Neural progenitor cell (in vitro differentiated cells): Measurements from ENCODE around the gene FNDC11. TPM values are rescaled to one million over a fixed set of nuclear protein-coding genes. Genes with fewer than 3 reads are reported as not detected.

Experiments
- DNase-seq: peaks from one replicate; pipeline ENCODE4 v3.0.0-alpha.2; 2016; ENCODE audit warnings: low spot score
- H2AFZ ChIP-seq: fragments of 200-600 bp; sonication (generic); replicated peaks from 2 replicates; pipeline ENCODE4 v1.6.1; 2016; ENCODE audit warnings: antibody characterized with exemption
- H3F3A ChIP-seq: fragments of 200-600 bp; sonication (generic); 2 replicates; pipeline ENCODE4 v1.6.1; 2016; ENCODE audit warnings: antibody characterized with exemption, low read depth
- H3K27ac ChIP-seq: fragments of 200-600 bp; sonication (generic); 2 replicates; pipeline ENCODE4 v1.5.1; 2016; ENCODE audit warnings: mild to moderate bottlenecking
- H3K27me3 ChIP-seq: fragments of 200-600 bp; sonication (generic); 2 replicates; pipeline ENCODE4 v1.6.1; 2016; ENCODE audit warnings: mild to moderate bottlenecking, moderate library complexity
- H3K36me3 ChIP-seq: fragments of 200-600 bp; sonication (generic); 2 replicates; pipeline ENCODE4 v1.5.1; 2016
- H3K4me1 ChIP-seq: fragments of 200-600 bp; sonication (generic); 2 replicates; pipeline ENCODE4 v1.6.1; 2016; ENCODE audit warnings: mixed run types
- H3K4me2 ChIP-seq: fragments of 200-600 bp; sonication (generic); 2 replicates; pipeline ENCODE4 v1.6.1; 2016
- H3K4me3 ChIP-seq: fragments of 200-600 bp; sonication (generic); 2 replicates; pipeline ENCODE4 v1.5.1; 2016
- H3K79me2 ChIP-seq: fragments of 200-600 bp; sonication (generic); 2 replicates; pipeline ENCODE4 v1.6.1; 2016; ENCODE audit warnings: low read depth
- H3K9ac ChIP-seq: fragments of 200-600 bp; sonication (generic); 2 replicates; pipeline ENCODE4 v1.6.1; 2016
- H3K9me3 ChIP-seq: fragments of 200-600 bp; sonication (generic); 2 replicates; pipeline ENCODE4 v1.5.1; 2016; ENCODE audit warnings: low read depth
- H4K20me1 ChIP-seq: fragments of 200-600 bp; sonication (generic); 2 replicates; pipeline ENCODE4 v1.6.1; 2016; ENCODE audit warnings: low read depth
- H3K27ac Mint-ChIP-seq: 3 replicates; pipeline ENCODE4 v1.8.0; 2021; ENCODE audit warnings: mixed read lengths
- H3K27me3 Mint-ChIP-seq: 2 replicates; pipeline ENCODE4 v1.8.0; 2022; ENCODE audit warnings: low read depth, mild to moderate bottlenecking, inconsistent platforms, moderate library complexity, mixed read lengths; ENCODE audit not compliant: insufficient read depth
- H3K36me3 Mint-ChIP-seq: 3 replicates; pipeline ENCODE4 v1.8.0; 2021; ENCODE audit warnings: mixed read lengths
- H3K4me1 Mint-ChIP-seq: 3 replicates; pipeline ENCODE4 v1.8.0; 2021; ENCODE audit warnings: mixed read lengths
- H3K4me3 Mint-ChIP-seq: 3 replicates; pipeline ENCODE4 v1.8.0; 2021; ENCODE audit warnings: mild to moderate bottlenecking, moderate library complexity, mixed read lengths
- H3K9me3 Mint-ChIP-seq: 3 replicates; pipeline ENCODE4 v1.8.0; 2020; ENCODE audit warnings: mixed read lengths
- EZH2 ChIP-seq: fragments of 200-600 bp; sonication (generic); IDR thresholded peaks from 2 replicates; pipeline ENCODE4 v1.6.1; 2017; ENCODE audit warnings: antibody characterized with exemption, mild to moderate bottlenecking, moderate library complexity
- EZH2phosphoT487 ChIP-seq: fragments of 200-600 bp; sonication (generic); IDR thresholded peaks from 2 replicates; pipeline ENCODE4 v1.6.1; 2017; ENCODE audit warnings: antibody characterized with exemption
- total RNA-seq: library from RNA; depleted of rRNA; stranded (reverse); fragments of >200 nt; gene quantifications from 2 replicates; pipeline ENCODE4 v1.2.3, GENCODE V29; 2015; ENCODE audit warnings: low replicate concordance
- TF ChIP-seq, protein P1 (sequence below): fragments of 200-600 bp; sonication (generic); IDR thresholded peaks from 2 replicates; pipeline ENCODE4 v1.5.1; 2017; ENCODE audit warnings: antibody characterized with exemption, mild to moderate bottlenecking

Gene FNDC11
- total RNA-seq, 1 donor from 2014 or later, result 0.39 TPM

DNA sequence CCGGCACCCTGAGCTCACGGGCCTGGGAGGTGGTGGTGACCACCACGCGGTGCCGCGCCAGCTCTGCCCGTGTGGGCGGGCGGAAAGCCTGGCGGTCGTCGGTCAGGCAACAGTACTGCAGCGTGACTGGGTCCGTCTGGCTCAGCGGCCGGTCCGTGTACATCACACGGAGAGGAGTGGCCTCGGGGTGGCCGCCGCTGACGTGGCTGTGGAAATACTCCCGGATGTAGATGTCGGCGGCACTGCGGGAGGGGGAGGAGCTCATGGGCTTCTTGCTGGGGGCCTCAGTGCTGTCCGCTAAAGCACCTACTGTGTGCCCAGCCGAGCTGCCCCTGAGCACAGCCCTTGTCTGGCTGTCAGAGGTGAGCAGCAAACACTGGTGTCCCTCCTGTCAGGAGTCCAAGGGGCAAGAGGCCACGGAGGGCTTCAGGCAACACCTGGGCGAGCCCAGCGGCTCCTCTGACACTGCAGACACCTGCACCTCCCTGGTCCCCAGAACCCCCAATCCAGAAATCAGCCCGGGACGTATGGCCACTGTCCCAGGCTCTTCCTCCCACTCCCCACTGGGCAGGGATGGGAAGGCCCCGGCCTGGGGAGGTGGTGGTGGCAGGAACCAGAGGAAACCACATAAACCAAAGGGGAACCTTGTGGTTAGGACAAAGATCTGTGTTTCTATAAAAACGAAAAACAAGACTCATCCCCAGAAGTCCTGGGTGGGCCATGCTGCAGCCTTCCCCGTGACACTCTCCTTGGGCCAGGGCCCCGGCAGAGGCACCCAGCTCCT is 13.6 kb downstream of the FNDC11 start:
- Histone ChIP-seq H3K4me1 (no peaks in the 10 kb centered on the region), H3K4me2 (no peak overlapping the region), H4K20me1 (no peaks in the 10 kb centered on the region), H2AFZ (no peak overlapping the region), H3K27me3 (no peaks in the 10 kb centered on the region), H3F3A (no peaks in the 10 kb centered on the region), H3K27ac (no peak overlapping the region), H3K36me3 (no peaks in the 10 kb centered on the region), H3K4me3 (no peak overlapping the region), H3K9ac (no peak overlapping the region), H3K79me2 (no peaks in the 10 kb centered on the region), H3K9me3 (no peaks in the 10 kb centered on the region)
- TF ChIP-seq, protein P1, sequence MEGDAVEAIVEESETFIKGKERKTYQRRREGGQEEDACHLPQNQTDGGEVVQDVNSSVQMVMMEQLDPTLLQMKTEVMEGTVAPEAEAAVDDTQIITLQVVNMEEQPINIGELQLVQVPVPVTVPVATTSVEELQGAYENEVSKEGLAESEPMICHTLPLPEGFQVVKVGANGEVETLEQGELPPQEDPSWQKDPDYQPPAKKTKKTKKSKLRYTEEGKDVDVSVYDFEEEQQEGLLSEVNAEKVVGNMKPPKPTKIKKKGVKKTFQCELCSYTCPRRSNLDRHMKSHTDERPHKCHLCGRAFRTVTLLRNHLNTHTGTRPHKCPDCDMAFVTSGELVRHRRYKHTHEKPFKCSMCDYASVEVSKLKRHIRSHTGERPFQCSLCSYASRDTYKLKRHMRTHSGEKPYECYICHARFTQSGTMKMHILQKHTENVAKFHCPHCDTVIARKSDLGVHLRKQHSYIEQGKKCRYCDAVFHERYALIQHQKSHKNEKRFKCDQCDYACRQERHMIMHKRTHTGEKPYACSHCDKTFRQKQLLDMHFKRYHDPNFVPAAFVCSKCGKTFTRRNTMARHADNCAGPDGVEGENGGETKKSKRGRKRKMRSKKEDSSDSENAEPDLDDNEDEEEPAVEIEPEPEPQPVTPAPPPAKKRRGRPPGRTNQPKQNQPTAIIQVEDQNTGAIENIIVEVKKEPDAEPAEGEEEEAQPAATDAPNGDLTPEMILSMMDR, result no peak
- TF ChIP-seq EZH2 (no peak), EZH2phosphoT487 (no peak)
- H3K4me1 Mint-ChIP-seq, result no peaks in the 10 kb centered on the region
- H3K27ac Mint-ChIP-seq, result no peak overlapping the region
- H3K27me3 Mint-ChIP-seq, result peaks cover 3% of the 10 kb centered on the region
- no peak overlapping the region for H3K4me3 Mint-ChIP-seq
- no peaks in the 10 kb centered on the region for H3K9me3 Mint-ChIP-seq
- no peaks in the 10 kb centered on the region for H3K36me3 Mint-ChIP-seq
- DNase-seq, result no peak

DNA sequence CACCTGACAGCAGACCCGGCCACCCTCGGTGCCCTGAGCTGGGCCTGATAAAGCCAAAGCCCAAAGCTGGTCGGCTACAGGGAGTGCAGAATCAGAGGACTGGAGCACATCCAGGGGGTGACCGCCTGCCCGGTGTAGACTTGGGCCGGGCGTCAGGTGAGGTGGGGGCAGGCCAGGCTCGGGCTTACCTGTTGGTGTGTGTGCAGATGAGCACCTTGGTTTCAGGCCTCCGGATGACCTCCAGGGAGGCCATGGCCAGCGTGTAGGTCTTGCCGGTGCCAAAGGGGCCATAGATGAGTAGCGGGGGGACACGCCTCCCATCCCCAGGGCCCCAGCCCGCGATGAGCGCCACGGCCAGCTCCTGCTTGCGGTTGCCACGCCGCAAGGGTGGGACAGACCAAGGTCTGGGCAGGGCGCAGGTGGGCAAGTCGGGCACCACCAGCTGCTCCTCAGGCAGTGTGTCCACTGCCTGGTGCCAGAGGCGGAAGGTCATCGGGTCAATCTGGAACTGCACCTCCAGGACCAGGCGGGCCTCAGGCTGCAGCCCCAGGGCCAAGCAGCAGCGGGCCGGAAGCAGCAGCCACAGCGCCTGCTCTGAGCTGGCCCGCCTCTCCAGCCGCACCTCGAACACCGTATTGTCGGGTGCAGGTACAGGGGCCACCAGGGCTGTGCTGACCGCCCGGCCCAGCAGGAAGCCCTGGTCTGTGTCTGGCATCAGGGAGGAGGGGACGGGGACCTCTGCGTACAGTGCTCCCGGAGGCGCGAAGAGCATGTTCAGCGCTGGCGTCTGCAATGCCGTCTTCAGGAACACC is 14.4 kb downstream of the FNDC11 start:
- no peak overlapping the region for H3K4me3 Mint-ChIP-seq
- no peaks in the 10 kb centered on the region for H3K9me3 Mint-ChIP-seq
- no peak overlapping the region for H3K9ac ChIP-seq
- no peaks in the 10 kb centered on the region for H3K79me2 ChIP-seq
- no peak overlapping the region for H3K4me2 ChIP-seq
- no peak overlapping the region for H3K27ac Mint-ChIP-seq
- H3K9me3 ChIP-seq, result no peaks in the 10 kb centered on the region
- no peaks in the 10 kb centered on the region for H3F3A ChIP-seq
- H3K27me3 ChIP-seq, result peaks cover 5% of the 10 kb centered on the region
- no peak overlapping the region for H3K27ac ChIP-seq
- H3K4me1 ChIP-seq, result no peaks in the 10 kb centered on the region
- H4K20me1 ChIP-seq, result no peaks in the 10 kb centered on the region
- TF ChIP-seq, protein P1, result no peak
- TF ChIP-seq EZH2 (no peak), EZH2phosphoT487 (no peak)
- no peaks in the 10 kb centered on the region for H3K36me3 Mint-ChIP-seq
- H3K27me3 Mint-ChIP-seq, result peaks cover 3% of the 10 kb centered on the region
- H3K4me3 ChIP-seq, result no peak overlapping the region
- no peaks in the 10 kb centered on the region for H3K36me3 ChIP-seq
- DNase-seq, result no peak
- H3K4me1 Mint-ChIP-seq, result no peaks in the 10 kb centered on the region
- H2AFZ ChIP-seq, result no peak overlapping the region

DNA sequence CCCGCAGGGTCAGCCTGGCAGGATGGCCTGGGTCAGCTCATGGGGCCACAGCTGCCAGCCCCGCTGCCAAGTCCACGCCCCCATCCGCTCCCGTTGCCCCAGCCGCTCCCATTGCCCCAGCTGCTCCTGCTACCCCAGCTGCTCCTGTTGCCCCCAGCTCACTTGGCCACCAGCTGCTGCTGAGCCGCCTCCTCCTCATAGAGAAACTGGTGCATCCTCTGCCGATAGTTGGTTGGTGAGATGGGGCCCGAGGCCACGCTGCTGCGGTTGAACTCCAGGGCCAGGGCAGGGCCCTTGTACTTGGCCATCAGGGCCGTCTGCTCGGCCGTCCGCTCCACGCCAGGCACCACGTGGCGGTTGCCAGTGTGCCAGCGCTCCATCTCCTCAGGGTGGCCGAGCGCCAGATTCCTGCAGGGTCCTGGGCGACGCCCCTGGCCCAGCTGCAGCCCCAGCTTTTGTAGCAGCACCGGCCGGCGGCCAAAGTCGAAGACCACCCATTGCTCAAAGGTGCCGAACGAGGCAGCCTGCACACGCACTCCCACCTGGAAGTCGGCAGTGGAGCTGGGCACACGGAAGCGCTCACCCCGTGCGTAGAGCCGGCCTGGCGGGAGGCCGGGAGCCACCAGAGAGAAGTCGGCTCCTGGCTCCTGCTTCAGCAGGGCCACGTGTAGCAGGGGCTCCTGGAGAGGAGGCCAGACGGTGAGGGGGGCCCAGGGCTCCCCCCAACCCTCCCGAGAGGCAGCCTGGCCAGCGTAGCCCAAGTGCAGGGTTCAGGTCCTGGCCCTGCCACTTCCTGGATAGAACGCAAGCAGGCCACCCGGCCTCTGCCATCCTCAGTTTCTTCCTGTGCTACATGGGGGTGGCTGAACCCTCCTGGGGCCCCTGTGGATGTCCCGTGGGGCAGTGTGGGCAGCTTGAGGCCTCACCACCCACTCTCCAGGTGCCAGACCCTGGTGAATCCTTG is 15.3 kb downstream of the FNDC11 start:
- Mint-ChIP-seq H3K27ac (no peak overlapping the region), H3K4me1 (no peaks in the 10 kb centered on the region), H3K27me3 (peaks cover 3% of the 10 kb centered on the region), H3K9me3 (no peaks in the 10 kb centered on the region), H3K4me3 (no peak overlapping the region), H3K36me3 (no peaks in the 10 kb centered on the region)
- no peaks in the 10 kb centered on the region for H3K4me1 ChIP-seq
- peaks cover 9% of the 10 kb centered on the region for H3K27me3 ChIP-seq
- no peak overlapping the region for H2AFZ ChIP-seq
- H3F3A ChIP-seq, result no peaks in the 10 kb centered on the region
- H3K9me3 ChIP-seq, result no peaks in the 10 kb centered on the region
- no peak overlapping the region for H3K9ac ChIP-seq
- no peak overlapping the region for H3K27ac ChIP-seq
- H4K20me1 ChIP-seq, result no peaks in the 10 kb centered on the region
- DNase-seq, result no peak
- H3K4me3 ChIP-seq, result no peak overlapping the region
- no peak overlapping the region for H3K4me2 ChIP-seq
- TF ChIP-seq EZH2phosphoT487 (no peak), EZH2 (no peak)
- TF ChIP-seq, protein P1, result no peak
- H3K36me3 ChIP-seq, result no peaks in the 10 kb centered on the region
- no peaks in the 10 kb centered on the region for H3K79me2 ChIP-seq
